HG02970 (cell line): ENCODE results near the gene PAPLN.
"Not testable (repeated sequence)": the region's sequence is repeated elsewhere in the genome, so short reads cannot be mapped to it uniquely, and the experiment has no call there.

Experiments
- ATAC-seq: cut with Tn5 transposase; IDR thresholded peaks from one replicate; pipeline ENCODE4 v1.9.1; 2021; ENCODE audit warnings: mild to moderate bottlenecking, moderate library complexity, moderate number of reproducible peaks; ENCODE audit not compliant: unreplicated experiment, low FRiP score

The PAPLN gene

GRCh38 chr14:73237219-73237785 lies at the start of gene PAPLN:
TSS of gene PAPLN (plus strand) at chr14:73237506. CDS start at chr14:73239779, 2,273 bp downstream.
- ATAC-seq = no peak

DNA sequence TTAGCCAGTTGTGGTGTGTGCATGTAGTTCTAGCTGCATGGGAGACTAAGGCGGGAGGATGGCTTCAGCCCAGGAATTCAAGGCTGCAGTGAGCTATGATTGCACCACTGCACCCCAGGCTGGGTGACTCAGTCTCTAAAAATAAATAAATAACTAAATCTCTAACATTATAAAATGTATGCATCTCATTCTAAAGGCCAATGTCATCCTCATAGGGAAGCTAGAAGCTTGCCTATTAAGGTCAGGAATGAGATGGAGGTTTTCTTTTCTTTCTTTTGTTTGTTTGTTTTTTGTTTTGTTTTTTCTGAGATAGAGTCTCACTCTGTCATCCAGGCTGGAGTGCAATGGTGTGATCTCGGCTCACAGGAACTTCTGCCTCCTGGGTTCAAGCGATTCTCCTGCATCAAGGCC lies 48.8 kb upstream of the PAPLN start:
- ATAC-seq = no peak

GRCh38 chr14:73189651-73190050 lies 47.7 kb upstream of the PAPLN start:
- ATAC-seq = no peak

- no peak for ATAC-seq
Measured at GRCh38 chr14:73191441-73191840, 45.9 kb upstream of the PAPLN start.

DNA sequence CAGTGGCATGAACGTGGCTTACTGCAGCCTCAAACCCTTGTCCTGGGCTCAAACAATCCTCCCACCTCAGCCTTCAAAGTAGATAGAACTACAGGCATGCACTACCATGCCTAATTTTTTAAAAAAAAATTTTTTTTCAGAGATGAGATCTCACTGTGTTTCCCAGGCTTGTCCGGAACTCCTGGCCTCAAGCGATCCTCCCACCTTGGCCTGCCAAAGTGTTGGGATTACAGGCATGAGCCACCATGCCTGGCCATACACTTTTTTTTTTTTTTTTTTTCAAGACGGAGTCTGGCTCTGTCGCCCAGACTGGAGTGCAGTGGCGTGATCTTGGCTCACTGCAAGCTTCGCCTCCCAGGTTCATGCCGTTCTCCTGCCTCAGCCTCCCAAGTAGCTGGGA lies 43.0 kb upstream of the PAPLN start:
- ATAC-seq = not testable (repeated sequence)

- ATAC-seq = no peak
Measured at GRCh38 chr14:73198253-73198652, 39.1 kb upstream of the PAPLN start.

GRCh38 chr14:73203527-73203926 lies 33.8 kb upstream of the PAPLN start:
- ATAC-seq = no peak

DNA sequence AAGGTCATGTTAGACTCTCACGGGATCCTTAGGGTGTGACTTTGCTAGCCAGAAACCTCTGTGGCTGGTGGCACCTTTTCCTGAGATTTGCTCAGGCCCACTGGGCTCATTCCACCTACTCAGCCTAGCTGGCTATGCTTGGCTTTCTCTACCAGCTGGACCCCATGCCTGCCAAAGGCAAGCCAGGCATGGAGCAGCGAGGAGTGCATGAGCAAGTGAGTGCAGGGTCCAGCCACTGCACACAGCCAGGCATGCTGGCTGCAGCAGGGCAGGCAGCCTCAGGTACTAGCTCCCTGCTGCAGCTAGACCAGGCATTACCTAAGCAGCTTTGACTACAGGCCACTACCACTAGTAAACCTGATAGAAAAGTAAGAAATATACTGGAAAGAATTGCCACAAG lies 29.7 kb upstream of the PAPLN start:
- no peak for ATAC-seq

- no peak for ATAC-seq
Measured at GRCh38 chr14:73208390-73208789, 28.9 kb upstream of the PAPLN start.

DNA sequence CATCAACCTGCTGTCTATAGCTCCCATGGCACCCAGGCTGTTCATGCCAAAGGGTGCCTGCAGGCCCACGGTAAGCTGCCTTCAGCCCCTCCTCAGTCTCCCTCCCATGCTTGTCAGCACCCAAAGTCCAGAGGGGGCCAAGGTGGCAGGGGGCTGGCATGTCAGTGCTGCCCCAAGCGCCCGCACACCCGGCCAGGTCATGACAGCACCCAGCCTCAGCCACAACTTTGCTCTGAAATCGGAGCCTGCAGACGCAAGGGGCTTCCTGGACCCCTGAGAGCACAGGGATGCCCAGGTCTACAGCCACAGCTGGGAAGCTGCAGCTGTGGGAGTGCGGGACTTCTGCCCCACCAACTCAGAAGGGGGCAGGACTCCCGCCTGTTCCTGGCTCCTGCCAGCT lies 28.5 kb upstream of the PAPLN start:
- ATAC-seq = no peak

DNA sequence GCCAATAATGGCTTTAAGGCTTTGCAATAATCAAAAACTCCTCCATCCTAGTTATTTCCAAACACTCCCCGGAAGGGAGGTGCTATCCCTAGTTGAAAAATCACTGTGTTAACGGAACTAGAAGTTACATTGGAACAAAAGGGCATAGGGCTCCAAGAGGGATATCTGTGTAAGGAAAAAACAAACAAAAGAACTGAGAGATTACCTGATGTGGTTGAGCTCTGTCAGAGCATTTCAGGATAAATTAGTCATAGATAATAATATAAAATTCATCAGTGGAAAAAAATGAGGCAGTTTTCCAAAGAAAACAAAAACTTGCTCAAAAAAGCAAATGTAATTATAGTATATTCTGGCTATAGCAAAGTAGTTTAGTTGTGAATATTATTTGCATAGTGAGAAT lies 27.4 kb upstream of the PAPLN start:
- ATAC-seq = no peak

GRCh38 chr14:73211251-73212040 lies 25.9 kb upstream of the PAPLN start:
- no peak for ATAC-seq

DNA sequence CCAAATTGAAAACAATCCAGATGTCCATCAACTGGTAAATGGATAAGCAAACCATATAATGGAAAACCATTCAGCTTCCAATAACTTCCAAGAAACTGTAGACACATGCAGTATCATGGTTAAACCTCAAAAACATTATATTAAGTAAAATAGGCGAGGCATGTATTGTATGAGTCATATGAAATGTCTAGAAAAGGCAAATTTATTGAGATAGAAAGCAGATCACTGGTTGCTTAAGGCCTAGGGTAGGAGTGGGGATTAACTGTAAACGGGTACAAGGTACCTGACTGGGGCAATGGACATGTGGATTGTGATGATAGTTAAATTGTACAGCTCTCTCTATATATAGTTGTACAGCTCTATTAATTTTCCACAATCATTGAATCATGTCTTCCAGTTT lies 21.3 kb upstream of the PAPLN start:
- no peak for ATAC-seq

GRCh38 chr14:73217411-73217810 lies 19.9 kb upstream of the PAPLN start:
- ATAC-seq = no peak

GRCh38 chr14:73220061-73220460 lies 17.2 kb upstream of the PAPLN start:
- ATAC-seq = no peak

DNA sequence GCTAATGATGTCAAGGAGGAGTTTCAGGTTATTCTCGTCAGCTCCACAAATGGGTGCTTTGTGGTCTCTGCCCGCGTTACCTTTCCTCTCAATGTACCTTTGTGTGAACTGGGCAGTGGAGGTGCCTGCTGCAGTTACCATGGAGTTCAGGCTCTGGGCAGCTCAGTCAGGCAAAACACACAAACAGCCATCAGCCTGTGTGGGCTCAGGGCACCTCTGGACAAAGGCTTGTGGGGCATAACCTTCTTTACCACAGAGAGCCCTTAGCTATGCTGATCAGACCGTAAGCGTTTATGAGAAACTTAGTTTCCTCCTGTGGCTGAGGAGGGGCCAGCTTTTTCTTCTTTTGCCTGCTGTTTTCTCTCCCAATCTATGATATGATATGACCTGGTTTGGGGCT lies 16.7 kb upstream of the PAPLN start:
- ATAC-seq = no peak

- no peak for ATAC-seq
Measured at GRCh38 chr14:73221945-73222344, 15.4 kb upstream of the PAPLN start.

- no peak for ATAC-seq
Measured at GRCh38 chr14:73223049-73223448, 14.3 kb upstream of the PAPLN start.

GRCh38 chr14:73225496-73225895 lies 11.8 kb upstream of the PAPLN start:
- ATAC-seq = no peak

- ATAC-seq = no peak
Measured at GRCh38 chr14:73227812-73228781, 9.2 kb upstream of the PAPLN start.

GRCh38 chr14:73230051-73230450 lies 7.3 kb upstream of the PAPLN start:
- no peak for ATAC-seq
